ENCODE measurements around the gene COL27A1. TPM values are rescaled to one million over a fixed set of nuclear protein-coding genes. Genes with fewer than 3 reads are reported as not detected.

Gene COL27A1
- polyA plus RNA-seq, 1 of the 3 experiments (the other 2 are of a cell fraction), result 8.7 TPM

DNA sequence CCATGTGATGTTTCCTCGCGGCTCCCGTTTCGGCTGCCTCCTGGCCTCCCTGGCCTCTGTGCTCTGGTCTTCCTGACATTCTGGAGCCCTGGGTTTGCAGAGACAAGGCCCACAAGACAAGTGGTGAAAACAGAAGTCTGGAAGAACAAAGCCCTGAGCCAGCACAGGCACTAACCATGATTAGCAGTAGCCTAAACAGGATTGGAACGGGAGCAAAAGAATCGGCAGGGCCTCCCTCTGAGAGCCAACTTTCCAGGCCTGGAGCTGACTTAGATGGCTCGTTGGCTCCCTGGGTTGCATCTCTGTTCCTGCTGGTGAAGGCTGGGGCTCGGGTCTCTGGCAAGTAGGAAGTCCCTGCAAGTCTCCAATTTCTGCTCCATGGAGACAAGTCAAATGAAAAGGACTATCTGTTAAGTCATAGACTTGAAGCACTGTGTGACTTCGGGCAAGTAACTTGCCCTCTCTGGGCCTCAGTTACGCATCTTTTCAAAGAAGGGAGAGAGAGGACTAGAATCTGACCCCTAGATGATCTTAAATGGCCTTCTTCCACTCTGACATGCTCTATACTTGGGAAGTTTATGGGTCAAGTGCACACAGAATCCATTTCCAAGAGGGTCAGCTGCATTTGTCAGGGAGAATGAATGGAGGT, 3.3 kb downstream of the COL27A1 start (continued):
- TF ChIP-seq MEF2A (IDR thresholded peaks at IDR 0.05; ENCODE audit: borderline replicate concordance, low read depth) (no peak), TCF12 (IDR thresholded peaks at IDR 0.05) (no peak)

DNA sequence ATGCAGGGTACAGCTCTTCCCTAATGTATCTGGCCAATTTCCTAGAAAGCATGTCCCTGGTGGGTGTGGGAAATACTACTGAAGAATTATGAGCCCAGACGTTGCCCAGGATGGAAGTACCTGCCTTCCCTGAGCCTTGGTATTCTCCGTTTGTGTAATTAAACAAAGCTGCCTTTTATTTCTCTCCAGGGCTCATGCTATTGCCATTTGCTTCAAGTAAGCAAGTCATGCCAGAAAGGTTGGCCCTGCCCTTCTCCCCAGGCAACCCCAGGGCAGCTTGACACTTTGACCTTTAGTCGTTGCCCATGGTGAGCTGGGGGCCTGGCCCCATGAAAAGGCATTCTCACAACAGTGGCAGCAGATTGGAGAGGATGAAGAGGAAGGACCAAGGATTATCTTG, 4.4 kb downstream of the COL27A1 start:
- 91% methylated on average over 3 of the region's 3 CpGs for WGBS (ENCODE audit: low lambda C conversion rate)
- peaks cover 3% of the 10 kb centered on the region for H3F3A ChIP-seq (replicated peaks; ENCODE audit: insufficient read depth)
- H3K4me2 ChIP-seq, result no peak overlapping the region
- CTCF ChIA-PET, result interaction anchor here (1.1 to 14.0 kb wide), 4 partner anchors 17 to 129 kb away, joined by 3 to 187 read pairs (median 94); no protein-coding TSS in a partner anchor
- no peak for DNase-seq
- POLR2A ChIA-PET, result no interaction called here
- no peak overlapping the region for H3K9ac ChIP-seq
- no peaks in the 10 kb centered on the region for H3K36me3 ChIP-seq (replicated peaks in 1 of 2; ENCODE audit: control insufficient read depth in 1 of 2, insufficient read depth in 2 of 2, low read length in 1 of 2)
- peaks cover 36% of the 10 kb centered on the region for H3K79me2 ChIP-seq (ENCODE audit: insufficient read depth)
- H3K4me1 ChIP-seq (ENCODE audit: control insufficient read depth in 1 of 2, insufficient read depth in 2 of 2, low read depth in 1 of 2, low read length in 1 of 2), result peaks cover under 1 to 8% of the 10 kb centered on the region in 2 experiments; a peak in 2 of 4 replicates
- H3K9me3 ChIP-seq, result no peaks in the 10 kb centered on the region
- peaks cover under 1% of the 10 kb centered on the region; the same call in 1 of the 2 replicates for H3K27me3 ChIP-seq (ENCODE audit: insufficient read depth)
- no peak overlapping the region for H3K4me3 ChIP-seq (ENCODE audit: low read depth in 2 of 2, low read length in 1 of 2)
- 0 out of 2 replicates have a peak, but pooled peaks cover 13% of the 10 kb centered on the region for H4K20me1 ChIP-seq (ENCODE audit: insufficient read depth)
- H3K9me2 ChIP-seq, result no peaks in the 10 kb centered on the region
- TF ChIP-seq GATA2 (CRISPR knock-in tag; IDR thresholded peaks at IDR 0.05), result no peak
- no peak overlapping the region for H2AFZ ChIP-seq (ENCODE audit: low read depth)
- no peak overlapping the region for H3K27ac ChIP-seq (ENCODE audit: low read depth in 2 of 2, low read length in 1 of 2)

DNA sequence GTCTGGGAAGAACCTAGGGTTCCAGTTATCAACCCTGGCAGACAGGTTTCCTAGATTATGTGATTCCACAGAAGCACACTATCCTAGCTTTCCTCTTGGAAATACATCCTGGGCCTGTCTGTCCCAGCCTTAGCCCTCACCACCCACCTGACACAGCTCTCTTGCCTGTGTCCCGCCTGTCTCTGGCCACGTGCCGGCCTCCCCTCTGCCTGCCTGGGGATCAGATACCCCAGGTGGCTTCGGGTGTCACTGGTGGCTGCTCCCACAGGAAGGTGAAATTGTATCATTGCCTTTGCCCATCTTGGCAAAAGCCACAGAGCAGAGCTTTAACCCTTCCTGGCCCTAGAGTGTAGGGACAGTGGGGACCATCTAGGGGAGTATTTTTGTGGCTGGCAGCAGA, 6.2 kb downstream of the COL27A1 start:
- 76% methylated on average over 4 of the region's 4 CpGs for WGBS (ENCODE audit: low lambda C conversion rate)
- no peak overlapping the region for H2AFZ ChIP-seq (ENCODE audit: low read depth)
- H3K4me1 ChIP-seq (ENCODE audit: control insufficient read depth in 1 of 2, insufficient read depth in 2 of 2, low read depth in 1 of 2, low read length in 1 of 2), result peaks cover 0 to 4% of the 10 kb centered on the region in 2 experiments; a peak in 2 of 4 replicates
- H3K4me2 ChIP-seq, result no peak overlapping the region
- H3K9me2 ChIP-seq, result no peaks in the 10 kb centered on the region
- no peaks in the 10 kb centered on the region for H3K9me3 ChIP-seq
- H3K4me3 ChIP-seq (ENCODE audit: low read depth in 2 of 2, low read length in 1 of 2), result no peak overlapping the region
- no peak for DNase-seq
- no peaks in the 10 kb centered on the region for H3K27me3 ChIP-seq (ENCODE audit: insufficient read depth)
- H3F3A ChIP-seq (replicated peaks; ENCODE audit: insufficient read depth), result peaks cover 3% of the 10 kb centered on the region
- ChIA-PET POLR2A (no interaction called here), CTCF (interaction anchor here (0.6 to 14.0 kb wide), 6 partner anchors 16 to 137 kb away, joined by 3 to 187 read pairs (median 7); no protein-coding TSS in a partner anchor)
- no peaks in the 10 kb centered on the region for H3K36me3 ChIP-seq (replicated peaks in 1 of 2; ENCODE audit: control insufficient read depth in 1 of 2, insufficient read depth in 2 of 2, low read length in 1 of 2)
- no peak for TF ChIP-seq RCOR1 (IDR thresholded peaks at IDR 0.05; ENCODE audit: low read length)
- TF ChIP-seq TAF1 (IDR thresholded peaks at IDR 0.05; ENCODE audit: borderline replicate concordance, low read depth, low read length), result no peak
- TF ChIP-seq MXI1 (IDR thresholded peaks at IDR 0.05; ENCODE audit: low read depth, low read length), result no peak
- TF ChIP-seq GABPA (IDR thresholded peaks at IDR 0.05; ENCODE audit: low read depth), result no peak
- no peak for TF ChIP-seq JUND (IDR thresholded peaks at IDR 0.05)
- TF ChIP-seq RXRA (IDR thresholded peaks at IDR 0.05; ENCODE audit: borderline replicate concordance, low read depth), result no peak
- no peak for TF ChIP-seq TEAD4 (IDR thresholded peaks at IDR 0.05; ENCODE audit: borderline replicate concordance, insufficient read depth)
- TF ChIP-seq, protein P1, sequence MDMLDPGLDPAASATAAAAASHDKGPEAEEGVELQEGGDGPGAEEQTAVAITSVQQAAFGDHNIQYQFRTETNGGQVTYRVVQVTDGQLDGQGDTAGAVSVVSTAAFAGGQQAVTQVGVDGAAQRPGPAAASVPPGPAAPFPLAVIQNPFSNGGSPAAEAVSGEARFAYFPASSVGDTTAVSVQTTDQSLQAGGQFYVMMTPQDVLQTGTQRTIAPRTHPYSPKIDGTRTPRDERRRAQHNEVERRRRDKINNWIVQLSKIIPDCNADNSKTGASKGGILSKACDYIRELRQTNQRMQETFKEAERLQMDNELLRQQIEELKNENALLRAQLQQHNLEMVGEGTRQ (IDR thresholded peaks at IDR 0.05; ENCODE audit: borderline replicate concordance, low read depth, low read length), result no peak
- no peak for TF ChIP-seq FOSL2 (IDR thresholded peaks at IDR 0.05; ENCODE audit: borderline replicate concordance, low read depth)
- TF ChIP-seq, protein P2, sequence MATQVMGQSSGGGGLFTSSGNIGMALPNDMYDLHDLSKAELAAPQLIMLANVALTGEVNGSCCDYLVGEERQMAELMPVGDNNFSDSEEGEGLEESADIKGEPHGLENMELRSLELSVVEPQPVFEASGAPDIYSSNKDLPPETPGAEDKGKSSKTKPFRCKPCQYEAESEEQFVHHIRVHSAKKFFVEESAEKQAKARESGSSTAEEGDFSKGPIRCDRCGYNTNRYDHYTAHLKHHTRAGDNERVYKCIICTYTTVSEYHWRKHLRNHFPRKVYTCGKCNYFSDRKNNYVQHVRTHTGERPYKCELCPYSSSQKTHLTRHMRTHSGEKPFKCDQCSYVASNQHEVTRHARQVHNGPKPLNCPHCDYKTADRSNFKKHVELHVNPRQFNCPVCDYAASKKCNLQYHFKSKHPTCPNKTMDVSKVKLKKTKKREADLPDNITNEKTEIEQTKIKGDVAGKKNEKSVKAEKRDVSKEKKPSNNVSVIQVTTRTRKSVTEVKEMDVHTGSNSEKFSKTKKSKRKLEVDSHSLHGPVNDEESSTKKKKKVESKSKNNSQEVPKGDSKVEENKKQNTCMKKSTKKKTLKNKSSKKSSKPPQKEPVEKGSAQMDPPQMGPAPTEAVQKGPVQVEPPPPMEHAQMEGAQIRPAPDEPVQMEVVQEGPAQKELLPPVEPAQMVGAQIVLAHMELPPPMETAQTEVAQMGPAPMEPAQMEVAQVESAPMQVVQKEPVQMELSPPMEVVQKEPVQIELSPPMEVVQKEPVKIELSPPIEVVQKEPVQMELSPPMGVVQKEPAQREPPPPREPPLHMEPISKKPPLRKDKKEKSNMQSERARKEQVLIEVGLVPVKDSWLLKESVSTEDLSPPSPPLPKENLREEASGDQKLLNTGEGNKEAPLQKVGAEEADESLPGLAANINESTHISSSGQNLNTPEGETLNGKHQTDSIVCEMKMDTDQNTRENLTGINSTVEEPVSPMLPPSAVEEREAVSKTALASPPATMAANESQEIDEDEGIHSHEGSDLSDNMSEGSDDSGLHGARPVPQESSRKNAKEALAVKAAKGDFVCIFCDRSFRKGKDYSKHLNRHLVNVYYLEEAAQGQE (IDR thresholded peaks at IDR 0.05; ENCODE audit: low read depth, low read length), result no peak
- TF ChIP-seq, protein P3, sequence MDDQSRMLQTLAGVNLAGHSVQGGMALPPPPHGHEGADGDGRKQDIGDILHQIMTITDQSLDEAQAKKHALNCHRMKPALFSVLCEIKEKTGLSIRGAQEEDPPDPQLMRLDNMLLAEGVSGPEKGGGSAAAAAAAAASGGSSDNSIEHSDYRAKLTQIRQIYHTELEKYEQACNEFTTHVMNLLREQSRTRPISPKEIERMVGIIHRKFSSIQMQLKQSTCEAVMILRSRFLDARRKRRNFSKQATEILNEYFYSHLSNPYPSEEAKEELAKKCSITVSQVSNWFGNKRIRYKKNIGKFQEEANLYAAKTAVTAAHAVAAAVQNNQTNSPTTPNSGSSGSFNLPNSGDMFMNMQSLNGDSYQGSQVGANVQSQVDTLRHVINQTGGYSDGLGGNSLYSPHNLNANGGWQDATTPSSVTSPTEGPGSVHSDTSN (IDR thresholded peaks at IDR 0.05), result no peak
- TF ChIP-seq RAD21 (IDR thresholded peaks at IDR 0.05; ENCODE audit: low read length), result no peak
- TF ChIP-seq POLR2AphosphoS5 (IDR thresholded peaks at IDR 0.05; ENCODE audit: low read depth, low read length), result no peak
- TF ChIP-seq EZH2phosphoT487 (IDR thresholded peaks at IDR 0.05; ENCODE audit: borderline replicate concordance, low read depth), result no peak
- no peak for TF ChIP-seq GATA2 (CRISPR knock-in tag; IDR thresholded peaks at IDR 0.05)
- no peak for TF ChIP-seq SIN3A (IDR thresholded peaks at IDR 0.05; ENCODE audit: borderline replicate concordance, low read depth, low read length)
- TF ChIP-seq SMC3 (IDR thresholded peaks at IDR 0.05; ENCODE audit: low read depth, low read length), result no peak
- no peak for TF ChIP-seq CHD2 (IDR thresholded peaks at IDR 0.05; ENCODE audit: low read length, partially characterized antibody)
- H3K79me2 ChIP-seq (ENCODE audit: insufficient read depth), result peaks cover 35% of the 10 kb centered on the region
- H4K20me1 ChIP-seq (ENCODE audit: insufficient read depth), result 0 out of 2 replicates have a peak, but pooled peaks cover 13% of the 10 kb centered on the region
- no peak overlapping the region for H3K27ac ChIP-seq (ENCODE audit: low read depth in 2 of 2, low read length in 1 of 2)
- no peak overlapping the region for H3K9ac ChIP-seq
